ENCODE data around the gene NAV1.
"Not testable (repeated sequence)": the region's sequence is repeated elsewhere in the genome, so short reads cannot be mapped to it uniquely, and the experiment has no call there.

The NAV1 gene

DNA sequence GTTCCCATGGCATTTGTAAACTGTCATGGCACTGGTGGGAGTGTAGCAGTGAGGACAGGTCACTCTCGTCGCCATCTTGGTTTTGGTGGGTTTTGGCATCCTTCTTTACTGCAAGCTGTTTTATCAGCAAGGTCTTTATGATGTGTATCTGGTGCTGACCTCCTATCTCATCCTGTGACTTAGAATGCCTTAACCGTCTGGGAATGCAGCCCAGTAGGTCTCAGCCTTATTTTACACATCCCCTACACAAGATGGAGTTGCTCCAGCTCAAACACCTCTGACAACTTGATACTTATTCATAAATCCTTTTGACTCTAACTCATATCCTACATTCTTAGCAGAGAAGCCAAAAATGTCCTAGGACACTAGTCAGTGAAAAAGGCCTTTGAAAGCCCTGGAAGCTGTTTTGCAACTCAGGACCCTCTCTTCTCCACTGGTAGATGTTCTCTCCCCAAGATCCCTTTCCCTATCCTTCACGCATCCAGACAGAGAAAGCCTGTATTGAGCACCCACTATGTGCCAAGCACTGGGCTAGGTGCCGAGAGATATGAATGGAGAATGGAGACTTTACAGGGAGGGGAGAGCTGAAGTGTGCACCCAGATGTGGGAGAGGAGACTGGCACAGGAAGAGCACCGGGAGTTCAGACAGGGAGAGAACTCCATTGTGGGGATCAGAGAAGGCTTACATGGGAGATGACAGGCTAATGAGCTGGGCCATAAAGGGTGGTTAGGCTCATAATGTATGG, 25.3 kb upstream of the NAV1 start:
- Histone ChIP-seq H3K9ac (ENCODE audit: low read length) (peak overlapping the region; percentile 14), H3K9me3 (ENCODE audit: control insufficient read depth, insufficient read depth, low read depth, low read length) (no peaks in the 10 kb centered on the region), H3K4me1 (ENCODE audit: control insufficient read depth, insufficient read depth, low read length) (peaks cover 15% of the 10 kb centered on the region), H3K36me3 (ENCODE audit: control insufficient read depth, insufficient read depth, low read length) (no peaks in the 10 kb centered on the region), H3K4me3 (ENCODE audit: low read depth, low read length) (no peak overlapping the region), H3K27me3 (ENCODE audit: control insufficient read depth, insufficient read depth, low read length) (no peaks in the 10 kb centered on the region), H3K27ac (ENCODE audit: low read depth, low read length) (peak overlapping the region; percentile 44; the same call in 1 of the 2 replicates)

DNA sequence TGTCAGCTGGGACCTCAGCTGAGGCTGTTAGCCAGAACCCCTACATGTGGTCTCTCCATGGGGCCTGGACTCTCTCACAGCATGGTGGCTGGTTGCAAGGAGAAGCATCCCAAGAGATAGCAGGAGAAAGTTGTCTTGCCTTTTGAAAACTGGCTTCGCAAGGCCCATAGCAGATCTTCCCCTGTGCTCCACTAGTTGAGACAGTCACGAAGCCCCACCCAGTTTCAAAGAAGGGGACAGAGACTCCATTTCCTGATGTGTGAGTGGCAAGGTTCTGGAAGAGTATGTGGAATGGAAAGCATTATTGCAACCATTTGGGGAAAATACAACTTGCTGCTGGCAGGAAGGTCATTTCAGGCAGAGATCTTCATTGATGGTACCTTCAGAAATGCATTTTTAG, 24.5 kb upstream of the NAV1 start:
- Histone ChIP-seq H3K27ac (ENCODE audit: low read depth, low read length) (no peak overlapping the region), H3K9ac (ENCODE audit: low read length) (no peak overlapping the region), H3K36me3 (ENCODE audit: control insufficient read depth, insufficient read depth, low read length) (no peaks in the 10 kb centered on the region), H3K27me3 (ENCODE audit: control insufficient read depth, insufficient read depth, low read length) (no peaks in the 10 kb centered on the region), H3K4me3 (ENCODE audit: low read depth, low read length) (no peak overlapping the region), H3K9me3 (ENCODE audit: control insufficient read depth, insufficient read depth, low read depth, low read length) (no peaks in the 10 kb centered on the region), H3K4me1 (ENCODE audit: control insufficient read depth, insufficient read depth, low read length) (peaks cover 15% of the 10 kb centered on the region)

GRCh38 chr1:201515062-201515750, 23.7 kb upstream of the NAV1 start:
- Histone ChIP-seq H3K9ac (ENCODE audit: low read length) (no peak overlapping the region), H3K4me3 (ENCODE audit: low read depth, low read length) (no peak overlapping the region), H3K27ac (ENCODE audit: low read depth, low read length) (no peak overlapping the region), H3K27me3 (ENCODE audit: control insufficient read depth, insufficient read depth, low read length) (no peaks in the 10 kb centered on the region), H3K4me1 (ENCODE audit: control insufficient read depth, insufficient read depth, low read length) (peaks cover 15% of the 10 kb centered on the region), H3K36me3 (ENCODE audit: control insufficient read depth, insufficient read depth, low read length) (no peaks in the 10 kb centered on the region), H3K9me3 (ENCODE audit: control insufficient read depth, insufficient read depth, low read depth, low read length) (no peaks in the 10 kb centered on the region)

GRCh38 chr1:201515895-201516294, 23.0 kb upstream of the NAV1 start:
- Histone ChIP-seq H3K27ac (ENCODE audit: low read depth, low read length) (no peak overlapping the region), H3K9me3 (ENCODE audit: control insufficient read depth, insufficient read depth, low read depth, low read length) (no peaks in the 10 kb centered on the region), H3K4me3 (ENCODE audit: low read depth, low read length) (no peak overlapping the region), H3K36me3 (ENCODE audit: control insufficient read depth, insufficient read depth, low read length) (no peaks in the 10 kb centered on the region), H3K9ac (ENCODE audit: low read length) (no peak overlapping the region), H3K27me3 (ENCODE audit: control insufficient read depth, insufficient read depth, low read length) (no peaks in the 10 kb centered on the region), H3K4me1 (ENCODE audit: control insufficient read depth, insufficient read depth, low read length) (peaks cover 15% of the 10 kb centered on the region)

DNA sequence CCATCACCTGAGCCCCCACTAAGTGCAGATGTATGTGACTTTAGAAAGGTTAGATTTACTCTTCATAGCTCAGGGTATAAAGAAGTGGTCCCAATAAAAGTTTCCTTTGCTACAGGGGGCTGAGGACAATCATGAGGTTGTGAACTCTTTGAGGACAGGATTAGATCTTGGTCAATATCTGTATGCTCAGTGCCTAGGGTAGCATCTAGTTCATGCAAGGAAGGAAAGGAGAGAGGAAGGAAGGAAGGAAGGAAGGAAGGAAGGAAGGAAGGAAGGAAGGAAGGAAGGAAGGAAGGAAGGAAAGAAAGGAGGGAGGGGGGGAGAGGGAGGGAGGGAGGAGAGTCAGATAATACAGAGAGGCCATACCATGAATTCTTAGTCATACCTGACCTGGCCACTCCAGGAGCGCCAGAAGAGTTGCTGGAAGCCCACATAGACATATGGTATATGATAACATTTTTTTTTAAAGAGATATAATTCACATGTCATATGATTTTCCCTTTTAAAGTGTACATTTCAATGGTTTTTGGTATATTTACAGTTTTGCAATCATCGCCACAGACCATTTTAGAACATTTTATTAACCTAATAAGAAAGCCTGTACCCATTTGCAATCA, 22.3 kb upstream of the NAV1 start:
- H3K9ac ChIP-seq (ENCODE audit: low read length), result no peak overlapping the region
- no peak overlapping the region for H3K4me3 ChIP-seq (ENCODE audit: low read depth, low read length)
- peaks cover 12% of the 10 kb centered on the region for H3K4me1 ChIP-seq (ENCODE audit: control insufficient read depth, insufficient read depth, low read length)
- H3K36me3 ChIP-seq (ENCODE audit: control insufficient read depth, insufficient read depth, low read length), result no peaks in the 10 kb centered on the region
- H3K27ac ChIP-seq (ENCODE audit: low read depth, low read length), result no peak overlapping the region
- no peaks in the 10 kb centered on the region for H3K9me3 ChIP-seq (ENCODE audit: control insufficient read depth, insufficient read depth, low read depth, low read length)
- H3K27me3 ChIP-seq (ENCODE audit: control insufficient read depth, insufficient read depth, low read length), result no peaks in the 10 kb centered on the region

GRCh38 chr1:201517631-201518030, 21.3 kb upstream of the NAV1 start:
- Histone ChIP-seq H3K9ac (ENCODE audit: low read length) (no peak overlapping the region), H3K4me1 (ENCODE audit: control insufficient read depth, insufficient read depth, low read length) (peaks cover 2% of the 10 kb centered on the region; the same call in 1 of the 2 replicates), H3K9me3 (ENCODE audit: control insufficient read depth, insufficient read depth, low read depth, low read length) (no peaks in the 10 kb centered on the region), H3K27ac (ENCODE audit: low read depth, low read length) (no peak overlapping the region), H3K27me3 (ENCODE audit: control insufficient read depth, insufficient read depth, low read length) (no peaks in the 10 kb centered on the region), H3K36me3 (ENCODE audit: control insufficient read depth, insufficient read depth, low read length) (no peaks in the 10 kb centered on the region), H3K4me3 (ENCODE audit: low read depth, low read length) (no peak overlapping the region)

DNA sequence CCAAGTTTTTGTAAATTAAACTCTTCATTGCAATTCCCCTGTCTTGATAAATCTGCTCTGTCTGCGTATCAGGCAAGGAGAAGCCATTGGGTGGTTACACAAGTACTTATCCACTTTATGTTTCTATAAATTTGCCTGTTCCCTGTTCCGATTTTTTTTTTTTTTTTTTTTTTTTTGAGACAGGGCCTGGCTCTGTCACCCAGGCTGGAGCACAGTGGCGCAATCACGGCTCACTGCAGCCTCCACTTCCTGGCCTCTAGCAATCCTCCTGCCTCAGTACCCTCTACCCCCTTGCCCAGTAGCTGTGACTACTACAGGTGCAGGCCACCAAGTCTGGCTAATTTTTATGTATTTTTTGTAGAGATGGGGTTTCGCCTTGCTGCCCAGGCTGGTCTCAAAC, 20.9 kb upstream of the NAV1 start:
- no peak overlapping the region for H3K9ac ChIP-seq (ENCODE audit: low read length)
- H3K36me3 ChIP-seq (ENCODE audit: control insufficient read depth, insufficient read depth, low read length), result no peaks in the 10 kb centered on the region
- no peaks in the 10 kb centered on the region for H3K4me1 ChIP-seq (ENCODE audit: control insufficient read depth, insufficient read depth, low read length)
- no peak overlapping the region for H3K4me3 ChIP-seq (ENCODE audit: low read depth, low read length)
- no peak overlapping the region for H3K27ac ChIP-seq (ENCODE audit: low read depth, low read length)
- no peaks in the 10 kb centered on the region for H3K9me3 ChIP-seq (ENCODE audit: control insufficient read depth, insufficient read depth, low read depth, low read length)
- H3K27me3 ChIP-seq (ENCODE audit: control insufficient read depth, insufficient read depth, low read length), result no peaks in the 10 kb centered on the region

DNA sequence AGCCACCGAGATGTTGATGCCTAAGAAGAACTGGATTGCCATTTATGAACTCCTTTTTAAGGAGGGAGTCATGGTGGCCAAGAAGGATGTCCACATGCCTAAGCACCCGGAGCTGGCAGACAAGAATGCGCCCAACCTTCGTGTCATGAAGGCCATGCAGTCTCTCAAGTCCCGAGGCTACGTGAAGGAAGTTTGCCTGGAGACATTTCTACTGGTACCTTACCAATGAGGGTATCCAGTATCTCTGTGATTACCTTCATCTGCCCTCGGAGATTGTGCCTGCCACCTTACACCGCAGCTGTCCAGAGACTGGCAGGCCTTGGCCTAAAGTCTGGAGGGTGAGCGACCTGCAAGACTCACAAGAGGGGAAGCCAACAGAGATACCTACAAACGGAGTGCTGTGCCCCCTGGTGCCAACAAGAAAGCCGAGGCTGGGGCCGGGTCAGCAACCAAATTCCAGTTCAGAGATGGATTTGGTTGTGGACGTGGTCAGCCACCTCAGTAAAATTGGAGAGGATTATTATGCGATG, 18.8 kb upstream of the NAV1 start:
- H3K9me3 ChIP-seq (ENCODE audit: control insufficient read depth, insufficient read depth, low read depth, low read length); H3K27ac ChIP-seq (ENCODE audit: low read depth, low read length); H3K4me1 ChIP-seq (ENCODE audit: control insufficient read depth, insufficient read depth, low read length); H3K27me3 ChIP-seq (ENCODE audit: control insufficient read depth, insufficient read depth, low read length); H3K9ac ChIP-seq (ENCODE audit: low read length); H3K36me3 ChIP-seq (ENCODE audit: control insufficient read depth, insufficient read depth, low read length); H3K4me3 ChIP-seq (ENCODE audit: low read depth, low read length): not testable (repeated sequence)

DNA sequence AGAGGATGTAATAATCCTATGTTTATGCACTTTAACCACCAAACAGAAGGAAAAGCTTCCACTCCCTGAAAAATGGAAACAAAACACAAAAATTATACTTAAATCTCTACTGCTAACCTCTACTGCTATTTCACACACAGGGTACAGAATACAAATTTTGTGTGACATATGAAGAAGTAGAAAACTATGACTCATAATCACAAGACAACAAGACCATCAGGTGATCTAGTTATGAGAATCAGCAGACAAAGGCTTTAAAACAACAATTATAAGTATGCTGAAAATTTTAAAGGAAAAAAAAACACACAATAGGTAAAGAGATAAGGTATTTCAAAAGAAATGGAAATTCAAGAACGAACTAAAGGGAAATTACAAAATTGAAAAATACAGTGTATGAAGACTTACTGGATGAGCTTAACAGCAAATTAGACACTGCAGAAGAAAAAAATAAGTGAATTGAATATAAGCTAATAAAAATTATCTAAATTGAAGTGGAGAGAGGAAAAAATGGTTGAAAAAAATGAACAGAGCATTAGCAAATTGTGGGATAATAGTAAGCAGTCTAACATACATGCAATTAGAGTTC, 13.6 kb upstream of the NAV1 start:
- H3K27me3 ChIP-seq (ENCODE audit: control insufficient read depth, insufficient read depth, low read length), result no peaks in the 10 kb centered on the region
- H3K27ac ChIP-seq (ENCODE audit: low read depth, low read length), result no peak overlapping the region
- H3K9me3 ChIP-seq (ENCODE audit: control insufficient read depth, insufficient read depth, low read depth, low read length), result no peaks in the 10 kb centered on the region
- H3K4me1 ChIP-seq (ENCODE audit: control insufficient read depth, insufficient read depth, low read length), result no peaks in the 10 kb centered on the region
- H3K9ac ChIP-seq (ENCODE audit: low read length), result no peak overlapping the region
- no peak overlapping the region for H3K4me3 ChIP-seq (ENCODE audit: low read depth, low read length)
- H3K36me3 ChIP-seq (ENCODE audit: control insufficient read depth, insufficient read depth, low read length), result no peaks in the 10 kb centered on the region

- Histone ChIP-seq H3K27ac (ENCODE audit: low read depth, low read length) (no peak overlapping the region), H3K9ac (ENCODE audit: low read length) (no peak overlapping the region), H3K36me3 (ENCODE audit: control insufficient read depth, insufficient read depth, low read length) (no peaks in the 10 kb centered on the region), H3K9me3 (ENCODE audit: control insufficient read depth, insufficient read depth, low read depth, low read length) (no peaks in the 10 kb centered on the region), H3K27me3 (ENCODE audit: control insufficient read depth, insufficient read depth, low read length) (no peaks in the 10 kb centered on the region), H3K4me3 (ENCODE audit: low read depth, low read length) (no peak overlapping the region), H3K4me1 (ENCODE audit: control insufficient read depth, insufficient read depth, low read length) (peaks cover 12% of the 10 kb centered on the region)
Observed at GRCh38 chr1:201527879-201528278, 11.0 kb upstream of the NAV1 start.
